PC-9 (cell line): ENCODE measurements around the gene MACROH2A2.

Source experiments
- EZH2 ChIP-seq: fragments of 200-600 bp; sonication (generic); IDR thresholded peaks from 2 replicates; pipeline ENCODE4 v1.8.0; 2017; ENCODE audit warnings: antibody characterized with exemption, low read depth
- TF ChIP-seq, protein P1 (sequence below): fragments of 200-600 bp; sonication (generic); conservative IDR thresholded peaks from 2 replicates; pipeline ENCODE4 v1.6.1; 2017; ENCODE audit warnings: mixed run types, antibody characterized with exemption, mild to moderate bottlenecking, moderate library complexity

DNA sequence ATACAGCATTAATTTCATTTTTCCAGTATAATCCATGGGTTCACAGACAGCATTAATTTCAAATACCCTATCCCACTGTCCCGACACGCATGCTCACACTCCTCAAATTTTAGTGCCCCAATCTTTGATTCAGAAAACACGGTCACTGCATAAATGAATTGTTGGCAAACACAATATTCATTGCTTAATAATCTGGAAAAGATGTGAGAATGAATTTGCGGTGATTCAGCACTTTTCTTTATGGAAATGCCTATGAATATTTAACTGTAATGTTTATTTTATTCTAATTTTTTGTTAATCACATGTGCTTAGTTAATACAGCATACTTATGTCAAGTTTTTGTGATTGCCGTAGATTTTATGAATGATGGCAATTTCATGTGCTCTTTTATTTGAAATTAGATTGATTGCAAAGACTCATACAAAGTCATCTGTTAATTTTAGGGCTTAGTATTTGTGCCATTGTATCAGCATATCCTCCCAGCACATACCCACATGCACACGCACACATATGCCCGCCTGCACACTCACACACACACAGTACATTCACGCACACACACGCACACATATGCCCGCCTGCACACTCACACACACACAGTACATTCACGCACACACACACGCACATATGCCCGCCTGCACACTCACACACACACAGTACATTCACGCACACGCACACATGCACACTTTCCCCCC lies 35.1 kb downstream of the MACROH2A2 start:
- TF ChIP-seq, protein P1, sequence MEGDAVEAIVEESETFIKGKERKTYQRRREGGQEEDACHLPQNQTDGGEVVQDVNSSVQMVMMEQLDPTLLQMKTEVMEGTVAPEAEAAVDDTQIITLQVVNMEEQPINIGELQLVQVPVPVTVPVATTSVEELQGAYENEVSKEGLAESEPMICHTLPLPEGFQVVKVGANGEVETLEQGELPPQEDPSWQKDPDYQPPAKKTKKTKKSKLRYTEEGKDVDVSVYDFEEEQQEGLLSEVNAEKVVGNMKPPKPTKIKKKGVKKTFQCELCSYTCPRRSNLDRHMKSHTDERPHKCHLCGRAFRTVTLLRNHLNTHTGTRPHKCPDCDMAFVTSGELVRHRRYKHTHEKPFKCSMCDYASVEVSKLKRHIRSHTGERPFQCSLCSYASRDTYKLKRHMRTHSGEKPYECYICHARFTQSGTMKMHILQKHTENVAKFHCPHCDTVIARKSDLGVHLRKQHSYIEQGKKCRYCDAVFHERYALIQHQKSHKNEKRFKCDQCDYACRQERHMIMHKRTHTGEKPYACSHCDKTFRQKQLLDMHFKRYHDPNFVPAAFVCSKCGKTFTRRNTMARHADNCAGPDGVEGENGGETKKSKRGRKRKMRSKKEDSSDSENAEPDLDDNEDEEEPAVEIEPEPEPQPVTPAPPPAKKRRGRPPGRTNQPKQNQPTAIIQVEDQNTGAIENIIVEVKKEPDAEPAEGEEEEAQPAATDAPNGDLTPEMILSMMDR, result no peak
- TF ChIP-seq EZH2, result no peak
